ENCODE measurements around the gene SLC38A5.
"Not testable (repeated sequence)": the region's sequence is repeated elsewhere in the genome, so short reads cannot be mapped to it uniquely, and the experiment has no call there.

SLC38A5 gene

GRCh38 chrX:48470110-48470832 lies at the start of gene SLC38A5:
Gene SLC38A5, minus strand, starts transcription at chrX:48470260. Its CDS starts 2,336 bp downstream, at chrX:48467924.
- no peak for DNase-seq

GRCh38 chrX:48519481-48519880 lies 49.4 kb upstream of the SLC38A5 start:
- not testable (repeated sequence) for DNase-seq

- no peak for DNase-seq
Measured at GRCh38 chrX:48516987-48517386, 46.9 kb upstream of the SLC38A5 start.

- DNase-seq = no peak
Measured at GRCh38 chrX:48516285-48516684, 46.2 kb upstream of the SLC38A5 start.

GRCh38 chrX:48515842-48516241 lies 45.8 kb upstream of the SLC38A5 start:
- DNase-seq = no peak

GRCh38 chrX:48514868-48515460 lies 44.9 kb upstream of the SLC38A5 start:
- DNase-seq = no peak

GRCh38 chrX:48514126-48514806 lies 44.2 kb upstream of the SLC38A5 start:
- no peak for DNase-seq

- DNase-seq = no peak
Measured at GRCh38 chrX:48513670-48514069, 43.6 kb upstream of the SLC38A5 start.

GRCh38 chrX:48512371-48512935 lies 42.4 kb upstream of the SLC38A5 start:
- no peak for DNase-seq

GRCh38 chrX:48511560-48511959 lies 41.5 kb upstream of the SLC38A5 start:
- no peak for DNase-seq

- no peak for DNase-seq
Measured at GRCh38 chrX:48509619-48510018, 39.6 kb upstream of the SLC38A5 start.

- no peak for DNase-seq
Measured at GRCh38 chrX:48509245-48509590, 39.2 kb upstream of the SLC38A5 start.

GRCh38 chrX:48508400-48509244 lies 38.6 kb upstream of the SLC38A5 start, which contains the start of gene PORCN:
Gene PORCN, plus strand, starts transcription at chrX:48508992. Its CDS starts 829 bp downstream, at chrX:48509821.
- DNase-seq = no peak

- no peak for DNase-seq
Measured at GRCh38 chrX:48507246-48507645, 37.2 kb upstream of the SLC38A5 start.

GRCh38 chrX:48505481-48505880 lies 35.4 kb upstream of the SLC38A5 start:
- no peak for DNase-seq

GRCh38 chrX:48504261-48504660 lies 34.2 kb upstream of the SLC38A5 start:
- no peak for DNase-seq

GRCh38 chrX:48498374-48498809 lies 28.3 kb upstream of the SLC38A5 start:
- no peak for DNase-seq

- no peak for DNase-seq
Measured at GRCh38 chrX:48497871-48498270, 27.8 kb upstream of the SLC38A5 start.

GRCh38 chrX:48496660-48497059 lies 26.6 kb upstream of the SLC38A5 start:
- no peak for DNase-seq

- no peak for DNase-seq
Measured at GRCh38 chrX:48493890-48494364, 23.9 kb upstream of the SLC38A5 start.

GRCh38 chrX:48492293-48492910 lies 22.3 kb upstream of the SLC38A5 start:
- DNase-seq = no peak

- no peak for DNase-seq
Measured at GRCh38 chrX:48491809-48492208, 21.7 kb upstream of the SLC38A5 start.

All from NCI-H446 treated with DMSO at 0.1 percent for 48 hours (cell line).